GM21619 (cell line): ENCODE data around the gene C2orf74.

Source experiments
- ATAC-seq: cut with Tn5 transposase; IDR thresholded peaks from one replicate; pipeline ENCODE4 v1.9.1; 2021; ENCODE audit not compliant: unreplicated experiment

C2orf74 gene

GRCh38 chr2:61210332-61210981 lies 48.5 kb downstream of the C2orf74 start:
- no peak for ATAC-seq

- ATAC-seq, result no peak
These were observed 52.2 kb downstream of the C2orf74 start for GRCh38 chr2:61214171-61214570.
